SK-N-SH (cell line): ENCODE data around the gene BCR. TPM values are rescaled to one million over a fixed set of nuclear protein-coding genes. Genes with fewer than 3 reads are reported as not detected.

ENCODE experiments used
- CTCF ChIA-PET: fragments of 300-600, 350-600 bp; formaldehyde crosslinking; extraction: SDS; loops from one replicate; lab custom pipeline; 2021; lab: Yijun Ruan, JAX
- POLR2A ChIA-PET: fragments of 350-600 bp; sonication (Branson Sonifier 250); formaldehyde crosslinking; extraction: SDS; loops from one replicate; lab custom pipeline; 2020; ENCODE audit warnings: antibody characterized with exemption, inconsistent platforms; lab: Yijun Ruan, JAX
- DNase-seq: peaks from one replicate; pipeline ENCODE4 v3.0.0; 2012
- H2AFZ ChIP-seq: fragments of 200-600 bp; sonication (generic); 2 replicates; pipeline ENCODE4 v1.8.1; 2016; ENCODE audit warnings: antibody characterized with exemption, mild to moderate bottlenecking, low read depth
- H3F3A ChIP-seq: fragments of 200-600 bp; sonication (generic); replicated peaks from 2 replicates; pipeline ENCODE3; 2016; ENCODE audit warnings: antibody characterized with exemption, mild to moderate bottlenecking; ENCODE audit not compliant: insufficient read depth
- H3K27ac ChIP-seq, 2 experiments: fragments of 200-500 bp in 1 of 2; fragments of 200-600 bp in 1 of 2; sonication (Bioruptor generic) in 1 of 2; sonication (generic), shearing (Covaris generic) in 1 of 2; 2 replicates each; pipeline versions ENCODE4 v1.5.1 to v1.6.1; 2014 to 2016; ENCODE audit warnings: low read depth in 2 of 2, inconsistent platforms in 1 of 2, low read length in 1 of 2, mild to moderate bottlenecking in 1 of 2, mixed read lengths in 1 of 2
- H3K27me3 ChIP-seq: fragments of 200-600 bp; sonication (generic), shearing (Covaris generic); 2 replicates; pipeline ENCODE4 v1.6.1; 2016; ENCODE audit warnings: mixed run types; ENCODE audit not compliant: insufficient read depth
- H3K36me3 ChIP-seq, 2 experiments: fragments of 200-500 bp in 1 of 2; fragments of 200-600 bp in 1 of 2; sonication (Bioruptor generic) in 1 of 2; sonication (generic) in 1 of 2; replicated peaks in 1 of 2; 2 replicates each; pipeline versions ENCODE3 to v1.5.1; 2014 to 2016; ENCODE audit warnings: low read length in 1 of 2, mild to moderate bottlenecking in 1 of 2; ENCODE audit not compliant: insufficient read depth in 2 of 2, control insufficient read depth in 1 of 2
- H3K4me1 ChIP-seq, 2 experiments: fragments of 200-500 bp in 1 of 2; fragments of 200-600 bp in 1 of 2; sonication (Bioruptor generic) in 1 of 2; sonication (generic), shearing (Covaris generic) in 1 of 2; 2 replicates each; pipeline versions ENCODE4 v1.5.1 to v1.6.1; 2014 to 2016; ENCODE audit warnings: low read depth in 1 of 2, low read length in 1 of 2, mixed run types in 1 of 2; ENCODE audit not compliant: insufficient read depth in 2 of 2, control insufficient read depth in 1 of 2
- H3K4me2 ChIP-seq: fragments of 200-600 bp; sonication (generic), shearing (Covaris generic); 2 replicates; pipeline ENCODE4 v1.6.1; 2017; ENCODE audit warnings: mixed run types
- H3K4me3 ChIP-seq, 2 experiments: fragments of 200-500 bp in 1 of 2; fragments of 200-600 bp in 1 of 2; sonication (Bioruptor generic) in 1 of 2; sonication (generic), shearing (Covaris generic) in 1 of 2; 2 replicates each; pipeline versions ENCODE4 v1.5.1 to v1.8.1; 2014 to 2016; ENCODE audit warnings: low read depth in 2 of 2, inconsistent platforms in 1 of 2, low read length in 1 of 2, mild to moderate bottlenecking in 1 of 2, mixed read lengths in 1 of 2, moderate library complexity in 1 of 2
- H3K79me2 ChIP-seq: fragments of 200-600 bp; sonication (generic); 2 replicates; pipeline ENCODE4 v1.8.1; 2017; ENCODE audit warnings: mild to moderate bottlenecking; ENCODE audit not compliant: insufficient read depth
- H3K9ac ChIP-seq: fragments of 200-600 bp; sonication (generic); 2 replicates; pipeline ENCODE4 v1.6.1; 2017; ENCODE audit warnings: mixed run types
- H3K9me2 ChIP-seq: fragments of 200-600 bp; sonication (generic); 2 replicates; pipeline ENCODE4 v1.6.1; 2017; ENCODE audit warnings: mixed run types
- H3K9me3 ChIP-seq: fragments of 200-600 bp; sonication (generic); 2 replicates; pipeline ENCODE4 v1.6.1; 2017; ENCODE audit warnings: mixed run types, mild to moderate bottlenecking, moderate library complexity
- H4K20me1 ChIP-seq: fragments of 200-600 bp; sonication (generic); 2 replicates; pipeline ENCODE4 v1.6.1; 2017; ENCODE audit warnings: mild to moderate bottlenecking, mixed run types; ENCODE audit not compliant: insufficient read depth
- CHD2 ChIP-seq: fragments of 150-350 bp; IDR thresholded peaks from 2 replicates; pipeline ENCODE4 v1.6.1; 2018; ENCODE audit warnings: low read length; ENCODE audit not compliant: partially characterized antibody
- ELF1 ChIP-seq: IDR thresholded peaks from 2 replicates; pipeline ENCODE4 v1.4.0; 2012
- FOXJ3 ChIP-seq: sonication (generic); formaldehyde crosslinking; IDR thresholded peaks from 2 replicates; pipeline ENCODE4 v1.5.1; 2020; ENCODE audit warnings: mild to moderate bottlenecking, missing genetic modification reagents
- FOXM1 ChIP-seq: IDR thresholded peaks from 2 replicates; pipeline ENCODE4 v1.4.0; 2012; ENCODE audit warnings: low read depth, mild to moderate bottlenecking
- GABPA ChIP-seq: IDR thresholded peaks from 2 replicates; pipeline ENCODE4 v1.4.0; 2012; ENCODE audit warnings: low read depth, mild to moderate bottlenecking
- GATA2 ChIP-seq: sonication (generic); formaldehyde crosslinking; IDR thresholded peaks from 2 replicates; pipeline ENCODE4 v1.5.0; 2020; ENCODE audit warnings: mild to moderate bottlenecking, missing genetic modification reagents
- MEF2A ChIP-seq: IDR thresholded peaks from 2 replicates; pipeline ENCODE4 v1.4.0; 2012; ENCODE audit warnings: low read depth, borderline replicate concordance
- POLR2AphosphoS5 ChIP-seq: IDR thresholded peaks from 2 replicates; pipeline ENCODE4 v1.6.1; 2012; ENCODE audit warnings: low read depth, low read length
- RAD21 ChIP-seq: IDR thresholded peaks from 2 replicates; pipeline ENCODE4 v1.6.1; 2012; ENCODE audit warnings: mild to moderate bottlenecking, low read length
- RCOR1 ChIP-seq: fragments of 150-350 bp; IDR thresholded peaks from 2 replicates; pipeline ENCODE4 v1.6.1; 2017; ENCODE audit warnings: antibody characterized with exemption, low read length
- RFX5 ChIP-seq: IDR thresholded peaks from 2 replicates; pipeline ENCODE4 v1.6.1; 2012; ENCODE audit warnings: mild to moderate bottlenecking, improper control_type of control experiment, low read length
- RXRA ChIP-seq: IDR thresholded peaks from 2 replicates; pipeline ENCODE4 v1.4.0; 2012; ENCODE audit warnings: low read depth, mild to moderate bottlenecking, borderline replicate concordance
- TAF1 ChIP-seq: IDR thresholded peaks from 2 replicates; pipeline ENCODE4 v1.6.1; 2012; ENCODE audit warnings: low read depth, mild to moderate bottlenecking, low read length, moderate library complexity, borderline replicate concordance
- TCF12 ChIP-seq: IDR thresholded peaks from 2 replicates; pipeline ENCODE4 v1.4.0; 2012
- TEAD4 ChIP-seq: IDR thresholded peaks from 2 replicates; pipeline ENCODE4 v1.4.0; 2012; ENCODE audit warnings: mild to moderate bottlenecking, borderline replicate concordance; ENCODE audit not compliant: insufficient read depth
- YY1 ChIP-seq: IDR thresholded peaks from 2 replicates; pipeline ENCODE4 v1.4.0; 2012; ENCODE audit warnings: low read depth, mild to moderate bottlenecking
- WGBS: methylation state at CpG from one replicate; pipeline ENCODE4 v1.1.6; 2017; ENCODE audit warnings: low lambda C conversion rate; 5-methylcytosine and 5-hydroxymethylcytosine counted together
- polyA plus RNA-seq, 3 experiments: library from polyadenylated mRNA; depleted of rRNA; stranded (reverse); fragments of >200 nt; gene quantifications; 2 replicates each; pipeline ENCODE4 v1.2.3, GENCODE V29; 2012
- TF ChIP-seq, protein P1 (sequence below): IDR thresholded peaks from 2 replicates; pipeline ENCODE4 v1.6.1; 2012; ENCODE audit warnings: mild to moderate bottlenecking, low read depth, low read length, moderate library complexity
- TF ChIP-seq, protein P2 (sequence below): IDR thresholded peaks from 2 replicates; pipeline ENCODE4; 2012

Gene BCR
- polyA plus RNA-seq, 1 of the 3 experiments (the other 2 are of a cell fraction): 50.9 TPM

DNA sequence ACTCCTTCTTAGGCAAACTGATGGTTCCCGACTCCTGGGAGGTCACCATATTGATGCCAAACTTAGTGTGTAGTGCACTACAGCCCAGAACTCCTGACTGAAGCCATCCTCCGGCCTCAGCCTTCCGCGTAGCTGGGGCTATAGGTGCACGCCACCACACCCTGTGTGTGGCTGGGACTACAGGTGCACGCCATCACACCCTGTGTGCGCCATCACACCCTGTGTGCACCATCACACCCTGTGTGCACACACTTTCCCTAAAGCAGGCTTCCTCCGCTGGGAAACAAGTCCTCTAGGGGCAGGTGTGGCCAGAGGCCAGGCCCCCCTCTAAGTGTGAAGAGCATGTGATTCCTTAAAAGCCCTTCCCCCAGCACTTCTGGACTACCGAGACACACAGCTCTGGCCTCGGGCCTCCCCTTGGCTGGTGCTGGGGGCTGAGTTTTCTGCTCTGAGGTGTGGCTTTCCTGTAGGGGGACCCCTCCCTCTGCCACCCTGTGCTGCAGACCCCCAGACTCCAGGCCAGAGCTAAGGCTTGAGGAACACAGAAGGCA lies 81.7 kb downstream of the BCR start:
- H3K79me2 ChIP-seq: peaks cover 4% of the 10 kb centered on the region; the same call in 1 of the 2 replicates
- ChIA-PET CTCF (interaction anchor here (0.7 to 2.5 kb wide), 4 partner anchors 10 to 88 kb away, joined by 3 to 6 read pairs (median 4); no protein-coding TSS in a partner anchor), POLR2A (no interaction called here)
- no peaks in the 10 kb centered on the region; the same call in 1 of the 2 replicates for H4K20me1 ChIP-seq
- peaks cover 0 to 17% of the 10 kb centered on the region in 2 experiments; a peak in 1 of 4 replicates for H3K4me1 ChIP-seq
- H3K36me3 ChIP-seq: peaks cover 0 to 36% of the 10 kb centered on the region in 2 experiments
- H3K9me3 ChIP-seq: no peaks in the 10 kb centered on the region
- no peaks in the 10 kb centered on the region for H3F3A ChIP-seq
- no peak overlapping the region for H3K4me2 ChIP-seq
- WGBS: 99% methylated on average over 8 of the region's 10 CpGs
- no peak overlapping the region for H2AFZ ChIP-seq
- DNase-seq: no peak
- H3K9ac ChIP-seq: no peak overlapping the region
- no peaks in the 10 kb centered on the region for H3K27me3 ChIP-seq
- H3K4me3 ChIP-seq: no peak overlapping the region
- no peak for TF ChIP-seq RFX5
- no peak for TF ChIP-seq CHD2
- TF ChIP-seq TCF12: no peak
- TF ChIP-seq, all 33 proteins: peak for 0
- Histone ChIP-seq H3K9me2 (no peaks in the 10 kb centered on the region), H3K27ac (no peak overlapping the region)

DNA sequence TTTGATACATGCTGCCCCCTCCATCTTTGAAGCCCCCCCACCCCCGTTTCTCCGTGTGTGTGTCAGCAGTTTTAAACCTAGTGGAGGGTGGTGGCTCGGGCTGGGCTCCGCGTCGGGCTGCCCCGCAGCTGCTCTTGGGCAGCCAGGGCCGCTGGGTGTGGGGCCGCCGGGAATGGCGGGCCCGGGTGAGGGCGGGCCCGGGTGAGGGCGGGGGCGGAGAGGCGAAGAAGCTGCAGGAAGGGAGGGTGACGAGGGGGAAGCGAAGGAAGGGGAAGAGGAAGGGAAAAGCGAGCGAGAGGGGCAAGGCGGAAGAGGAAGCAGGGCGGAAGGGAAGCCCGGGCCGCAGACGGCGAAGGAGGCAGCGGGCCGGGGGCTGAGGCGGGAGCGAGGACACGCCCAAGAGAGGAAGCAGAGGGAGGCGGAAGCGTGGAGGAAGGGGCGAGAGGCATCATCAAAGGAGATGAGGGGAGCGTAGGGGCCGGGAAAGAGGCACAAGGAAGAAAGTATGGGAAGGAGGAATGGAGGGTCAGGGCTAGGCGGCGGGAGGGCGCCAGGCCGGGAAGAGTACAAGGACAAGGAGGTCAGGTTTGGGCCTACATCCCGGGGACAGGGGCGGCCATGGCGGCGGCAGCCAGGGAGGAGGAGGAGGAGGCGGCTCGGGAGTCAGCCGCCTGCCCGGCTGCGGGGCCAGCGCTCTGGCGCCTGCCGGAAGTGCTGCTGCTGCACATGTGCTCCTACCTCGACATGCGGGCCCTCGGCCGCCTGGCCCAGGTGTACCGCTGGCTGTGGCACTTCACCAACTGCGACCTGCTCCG lies 82.4 kb downstream of the BCR start:
- H3K27ac ChIP-seq: no peak overlapping the region
- TF ChIP-seq, protein P1, sequence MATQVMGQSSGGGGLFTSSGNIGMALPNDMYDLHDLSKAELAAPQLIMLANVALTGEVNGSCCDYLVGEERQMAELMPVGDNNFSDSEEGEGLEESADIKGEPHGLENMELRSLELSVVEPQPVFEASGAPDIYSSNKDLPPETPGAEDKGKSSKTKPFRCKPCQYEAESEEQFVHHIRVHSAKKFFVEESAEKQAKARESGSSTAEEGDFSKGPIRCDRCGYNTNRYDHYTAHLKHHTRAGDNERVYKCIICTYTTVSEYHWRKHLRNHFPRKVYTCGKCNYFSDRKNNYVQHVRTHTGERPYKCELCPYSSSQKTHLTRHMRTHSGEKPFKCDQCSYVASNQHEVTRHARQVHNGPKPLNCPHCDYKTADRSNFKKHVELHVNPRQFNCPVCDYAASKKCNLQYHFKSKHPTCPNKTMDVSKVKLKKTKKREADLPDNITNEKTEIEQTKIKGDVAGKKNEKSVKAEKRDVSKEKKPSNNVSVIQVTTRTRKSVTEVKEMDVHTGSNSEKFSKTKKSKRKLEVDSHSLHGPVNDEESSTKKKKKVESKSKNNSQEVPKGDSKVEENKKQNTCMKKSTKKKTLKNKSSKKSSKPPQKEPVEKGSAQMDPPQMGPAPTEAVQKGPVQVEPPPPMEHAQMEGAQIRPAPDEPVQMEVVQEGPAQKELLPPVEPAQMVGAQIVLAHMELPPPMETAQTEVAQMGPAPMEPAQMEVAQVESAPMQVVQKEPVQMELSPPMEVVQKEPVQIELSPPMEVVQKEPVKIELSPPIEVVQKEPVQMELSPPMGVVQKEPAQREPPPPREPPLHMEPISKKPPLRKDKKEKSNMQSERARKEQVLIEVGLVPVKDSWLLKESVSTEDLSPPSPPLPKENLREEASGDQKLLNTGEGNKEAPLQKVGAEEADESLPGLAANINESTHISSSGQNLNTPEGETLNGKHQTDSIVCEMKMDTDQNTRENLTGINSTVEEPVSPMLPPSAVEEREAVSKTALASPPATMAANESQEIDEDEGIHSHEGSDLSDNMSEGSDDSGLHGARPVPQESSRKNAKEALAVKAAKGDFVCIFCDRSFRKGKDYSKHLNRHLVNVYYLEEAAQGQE: no peak
- TF ChIP-seq FOXM1: no peak
- TF ChIP-seq RFX5: no peak
- no peak for TF ChIP-seq GATA2 (CRISPR knock-in tag)
- no peak for TF ChIP-seq YY1
- no peak for TF ChIP-seq ELF1
- no peak for TF ChIP-seq GABPA
- no peak for TF ChIP-seq TAF1
- no peak for TF ChIP-seq RAD21
- no peak for TF ChIP-seq MEF2A
- TF ChIP-seq TEAD4: no peak
- no peak for TF ChIP-seq TCF12
- no peak for TF ChIP-seq RCOR1
- TF ChIP-seq, protein P2, sequence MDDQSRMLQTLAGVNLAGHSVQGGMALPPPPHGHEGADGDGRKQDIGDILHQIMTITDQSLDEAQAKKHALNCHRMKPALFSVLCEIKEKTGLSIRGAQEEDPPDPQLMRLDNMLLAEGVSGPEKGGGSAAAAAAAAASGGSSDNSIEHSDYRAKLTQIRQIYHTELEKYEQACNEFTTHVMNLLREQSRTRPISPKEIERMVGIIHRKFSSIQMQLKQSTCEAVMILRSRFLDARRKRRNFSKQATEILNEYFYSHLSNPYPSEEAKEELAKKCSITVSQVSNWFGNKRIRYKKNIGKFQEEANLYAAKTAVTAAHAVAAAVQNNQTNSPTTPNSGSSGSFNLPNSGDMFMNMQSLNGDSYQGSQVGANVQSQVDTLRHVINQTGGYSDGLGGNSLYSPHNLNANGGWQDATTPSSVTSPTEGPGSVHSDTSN: no peak
- TF ChIP-seq POLR2AphosphoS5: no peak
- no peak for TF ChIP-seq FOXJ3 (CRISPR knock-in tag)
- TF ChIP-seq RXRA: no peak
- TF ChIP-seq, all 33 proteins: peak for 0
- H3K4me3 ChIP-seq: no peak overlapping the region
- H3K9ac ChIP-seq: no peak overlapping the region
- no peaks in the 10 kb centered on the region for H3K27me3 ChIP-seq
- no peaks in the 10 kb centered on the region for H3K9me2 ChIP-seq
- WGBS: 93% methylated on average over 38 of the region's 60 CpGs
- peaks cover 0 to 31% of the 10 kb centered on the region in 2 experiments for H3K36me3 ChIP-seq
- no peaks in the 10 kb centered on the region; the same call in 1 of the 2 replicates for H3K79me2 ChIP-seq
- DNase-seq: no peak
- H3K4me1 ChIP-seq: peaks cover 0 to 18% of the 10 kb centered on the region in 2 experiments; a peak in 1 of 4 replicates
- H3K4me2 ChIP-seq: no peak overlapping the region
- no peaks in the 10 kb centered on the region for H4K20me1 ChIP-seq
- no peaks in the 10 kb centered on the region for H3F3A ChIP-seq
- H3K9me3 ChIP-seq: no peaks in the 10 kb centered on the region
- no peak overlapping the region for H2AFZ ChIP-seq
- ChIA-PET CTCF (interaction anchor here (0.8 to 2.5 kb wide), 3 partner anchors 10 to 89 kb away, joined by 3 to 6 read pairs (median 4); no protein-coding TSS in a partner anchor), POLR2A (no interaction called here)
